Measurements from ENCODE around the gene CCDC106. TPM values are rescaled to one million over a fixed set of nuclear protein-coding genes. Genes with fewer than 3 reads are reported as not detected.

The CCDC106 gene
- total RNA-seq, 1 donor from 2014 or later: 11.1 TPM

GRCh38 chr19:55660404-55660803, 12.4 kb downstream of the CCDC106 start:
- Histone ChIP-seq H3K4me3 (no peak overlapping the region), H3K4me1 (peaks cover 44% of the 10 kb centered on the region), H3K27ac (no peak overlapping the region), H3K9me3 (no peaks in the 10 kb centered on the region), H3K27me3 (no peaks in the 10 kb centered on the region), H3K36me3 (peaks cover 59% of the 10 kb centered on the region)
- no peak for ATAC-seq
- TF ChIP-seq CTCF (IDR thresholded peaks at IDR 0.05): no peak
- intact Hi-C loops (cut with DNase I): no loop called here
- no peak for DNase-seq

GRCh38 chr19:55660991-55661390, 13.0 kb downstream of the CCDC106 start:
- no peak overlapping the region for H3K27ac ChIP-seq
- no peak for TF ChIP-seq CTCF (IDR thresholded peaks at IDR 0.05)
- no peaks in the 10 kb centered on the region for H3K9me3 ChIP-seq
- ATAC-seq (no peak), DNase-seq (no peak)
- peaks cover 65% of the 10 kb centered on the region for H3K36me3 ChIP-seq
- H3K27me3 ChIP-seq: no peaks in the 10 kb centered on the region
- intact Hi-C loops (cut with DNase I): no loop called here
- H3K4me1 ChIP-seq: peaks cover 40% of the 10 kb centered on the region
- no peak overlapping the region for H3K4me3 ChIP-seq

GRCh38 chr19:55661826-55662225, 13.8 kb downstream of the CCDC106 start:
- ATAC-seq (no peak), DNase-seq (no peak)
- Histone ChIP-seq H3K27ac (no peak overlapping the region), H3K27me3 (no peaks in the 10 kb centered on the region), H3K4me3 (no peak overlapping the region), H3K9me3 (no peaks in the 10 kb centered on the region), H3K4me1 (peaks cover 32% of the 10 kb centered on the region), H3K36me3 (peaks cover 73% of the 10 kb centered on the region)
- intact Hi-C loops (cut with DNase I): no loop called here
- no peak for TF ChIP-seq CTCF (IDR thresholded peaks at IDR 0.05)

- Histone ChIP-seq H3K27me3 (no peaks in the 10 kb centered on the region), H3K9me3 (no peaks in the 10 kb centered on the region), H3K27ac (no peak overlapping the region), H3K4me3 (no peak overlapping the region), H3K4me1 (peaks cover 10% of the 10 kb centered on the region), H3K36me3 (peaks cover 95% of the 10 kb centered on the region)
- intact Hi-C loops (cut with DNase I): no loop called here
- no peak for DNase-seq
- no peak for ATAC-seq
- no peak for TF ChIP-seq CTCF (IDR thresholded peaks at IDR 0.05)
These were observed 16.0 kb downstream of the CCDC106 start for GRCh38 chr19:55663846-55664536.

GRCh38 chr19:55666343-55667005, 18.5 kb downstream of the CCDC106 start:
- H3K36me3 ChIP-seq: peaks cover 95% of the 10 kb centered on the region
- H3K27ac ChIP-seq: no peak overlapping the region
- no peak for ATAC-seq
- H3K27me3 ChIP-seq: no peaks in the 10 kb centered on the region
- no peak for DNase-seq
- no peak for TF ChIP-seq CTCF (IDR thresholded peaks at IDR 0.05)
- intact Hi-C loops (cut with DNase I): no loop called here
- H3K9me3 ChIP-seq: no peaks in the 10 kb centered on the region
- H3K4me1 ChIP-seq: no peaks in the 10 kb centered on the region
- no peak overlapping the region for H3K4me3 ChIP-seq
